Posterior vena cava (tissue), 2 donors: Measurements from ENCODE around the gene POM121L2. TPM values are rescaled to one million over a fixed set of nuclear protein-coding genes. Genes with fewer than 3 reads are reported as not detected.

Experiments used
- DNase-seq: peaks from one replicate; pipeline ENCODE4 v3.0.0-alpha.2; 2020; ENCODE audit warnings: low spot score
- intact Hi-C, 2 donors: fragments of 100-400 bp; cut with DNase I; formaldehyde crosslinking; loops; one replicate each; pipeline versions ENCODE4 v1.14.1 to v1.14.2; 2022 to 2023
- total RNA-seq, 2 donors: library from RNA; stranded (reverse); fragmentation: NEBNext Ultra II Directional; extraction: Animal tissue kit (Norgen Biotek cat#: 25700); gene quantifications; one replicate each; pipeline ENCODE4 v1.2.1, GENCODE V29; 2021
- donor health status: DM: yes; HTN: yes; CAD: no.
- donor health status: DM: yes; HTN: yes; CAD: no.

Gene POM121L2
- total RNA-seq, 2 donors from 2014 or later: not detected

GRCh38 chr6:27295301-27296079, 16.6 kb downstream of the POM121L2 start:
- intact Hi-C loops: no loop called here
- DNase-seq: no peak

- no peak for DNase-seq
- intact Hi-C loops: no loop called here
These were observed 17.7 kb downstream of the POM121L2 start for GRCh38 chr6:27294409-27294808.

- intact Hi-C loops: no loop called here
- no peak for DNase-seq
These were observed 18.5 kb downstream of the POM121L2 start for GRCh38 chr6:27293436-27294098.

- no peak for DNase-seq
- intact Hi-C loops: no loop called here
These were observed 21.2 kb downstream of the POM121L2 start for GRCh38 chr6:27290850-27291208.

- no peak for DNase-seq
- intact Hi-C loops: no loop called here
These were observed 21.8 kb downstream of the POM121L2 start for GRCh38 chr6:27290065-27290849.

GRCh38 chr6:27288136-27289044, 23.7 kb downstream of the POM121L2 start:
- DNase-seq: no peak
- intact Hi-C loops: no loop called here

- no peak for DNase-seq
- intact Hi-C loops: no loop called here
These were observed 24.3 kb downstream of the POM121L2 start for GRCh38 chr6:27287751-27288135.

GRCh38 chr6:27286141-27286540, 25.9 kb downstream of the POM121L2 start:
- intact Hi-C loops: no loop called here
- no peak for DNase-seq

- DNase-seq: no peak
- intact Hi-C loops: no loop called here
These were observed 28.8 kb downstream of the POM121L2 start for GRCh38 chr6:27283279-27283678.

- DNase-seq: no peak
- intact Hi-C loops: no loop called here
These were observed 30.5 kb downstream of the POM121L2 start for GRCh38 chr6:27281569-27281968.

- intact Hi-C loops: no loop called here
- DNase-seq: no peak
These were observed 31.0 kb downstream of the POM121L2 start for GRCh38 chr6:27281105-27281539.

- intact Hi-C loops: no loop called here
- DNase-seq: no peak
These were observed 31.5 kb downstream of the POM121L2 start for GRCh38 chr6:27280540-27281000.

- no peak for DNase-seq
- intact Hi-C loops: no loop called here
These were observed 32.0 kb downstream of the POM121L2 start for GRCh38 chr6:27280064-27280539.

- DNase-seq: no peak
- intact Hi-C loops: no loop called here
These were observed 32.5 kb downstream of the POM121L2 start for GRCh38 chr6:27279513-27280063.

- no peak for DNase-seq
- intact Hi-C loops: no loop called here
These were observed 36.8 kb downstream of the POM121L2 start for GRCh38 chr6:27275025-27275956.

GRCh38 chr6:27273783-27274182, 38.3 kb downstream of the POM121L2 start:
- no peak for DNase-seq
- intact Hi-C loops: no loop called here

- intact Hi-C loops: no loop called here
These were observed 43.3 kb downstream of the POM121L2 start for GRCh38 chr6:27268803-27269202.

More at GRCh38 chr6:27268803-27269202, 43.3 kb downstream of the POM121L2 start:
- no peak for DNase-seq
